GM06990 (cell line): ENCODE results near the gene MTCL1.

ENCODE experiments used
- DNase-seq: peaks from one replicate; pipeline ENCODE4 v3.0.0-alpha.2; 2011; ENCODE audit not compliant: insufficient read length; ENCODE audit errors: extremely low read depth
- H3K27me3 ChIP-seq: replicated peaks from 2 replicates; pipeline ENCODE4 v1.6.0; 2011; ENCODE audit warnings: low read length; ENCODE audit not compliant: control insufficient read depth, insufficient read depth
- H3K36me3 ChIP-seq: 2 replicates; pipeline ENCODE4 v1.5.1; 2011; ENCODE audit warnings: low read length; ENCODE audit not compliant: control insufficient read depth, insufficient read depth
- H3K4me3 ChIP-seq: replicated peaks from 2 replicates; pipeline ENCODE4 v1.5.1; 2011; ENCODE audit warnings: low read depth, mild to moderate bottlenecking, control low read depth, low read length
- CTCF ChIP-seq: IDR thresholded peaks from 2 replicates; pipeline ENCODE4 v1.5.1; 2011; ENCODE audit warnings: low read length, control low read depth, mild to moderate bottlenecking, inconsistent platforms; ENCODE audit not compliant: insufficient read depth, poor library complexity, severe bottlenecking

MTCL1 gene

GRCh38 chr18:8659609-8660242 is 45.6 kb upstream of the MTCL1 start:
- H3K27me3 ChIP-seq, result no peaks in the 10 kb centered on the region
- no peak for DNase-seq
- no peak for TF ChIP-seq CTCF
- H3K4me3 ChIP-seq, result no peak overlapping the region
- H3K36me3 ChIP-seq, result no peaks in the 10 kb centered on the region

- Histone ChIP-seq H3K36me3 (no peaks in the 10 kb centered on the region), H3K4me3 (no peak overlapping the region), H3K27me3 (no peaks in the 10 kb centered on the region)
- no peak for TF ChIP-seq CTCF
- no peak for DNase-seq
Measured at GRCh38 chr18:8660316-8660715, 45.0 kb upstream of the MTCL1 start.

- no peak for DNase-seq
- Histone ChIP-seq H3K36me3 (no peaks in the 10 kb centered on the region), H3K27me3 (no peaks in the 10 kb centered on the region), H3K4me3 (no peak overlapping the region)
- TF ChIP-seq CTCF, result no peak
Measured at GRCh38 chr18:8661754-8662559, 43.4 kb upstream of the MTCL1 start.

- DNase-seq, result no peak
- Histone ChIP-seq H3K36me3 (no peaks in the 10 kb centered on the region), H3K4me3 (no peak overlapping the region), H3K27me3 (no peaks in the 10 kb centered on the region)
- TF ChIP-seq CTCF, result no peak
Measured at GRCh38 chr18:8662560-8663255, 42.6 kb upstream of the MTCL1 start.

- no peaks in the 10 kb centered on the region for H3K27me3 ChIP-seq
- no peak for DNase-seq
- no peak for TF ChIP-seq CTCF
- no peaks in the 10 kb centered on the region for H3K36me3 ChIP-seq
- H3K4me3 ChIP-seq, result no peak overlapping the region
Measured at GRCh38 chr18:8667846-8668245, 37.5 kb upstream of the MTCL1 start.
